Aorta (tissue), 5 donors: ENCODE data around the gene GARS1. TPM values are rescaled to one million over a fixed set of nuclear protein-coding genes. Genes with fewer than 3 reads are reported as not detected.
A peak's percentile ranks its signal among the peaks of the same experiment; 100 is the strongest.

Experiments used
- ATAC-seq: fragments of 200-7000 bp; cut with Tn5 transposase; one replicate; pipeline ENCODE4 v1.9.1; 2022; ENCODE audit warnings: moderate library complexity; ENCODE audit not compliant: low FRiP score
- DNase-seq, 2 donors: peaks; one replicate each; pipeline ENCODE4 v3.0.0-alpha.2; 2020
- H3K27ac ChIP-seq, 2 donors: one replicate each; pipeline ENCODE4 v1.5.1; 2013; ENCODE audit warnings: low read length in 2 of 2, mild to moderate bottlenecking in 2 of 2, moderate library complexity in 2 of 2, control low read depth in 1 of 2, inconsistent platforms in 1 of 2, low read depth in 1 of 2
- H3K27me3 ChIP-seq, 2 donors: one replicate each; pipeline ENCODE4 v1.6.1; 2013; ENCODE audit warnings: control low read depth in 1 of 2, low read length in 1 of 2, mild to moderate bottlenecking in 1 of 2, moderate library complexity in 1 of 2; ENCODE audit not compliant: insufficient read depth in 2 of 2, control insufficient read depth in 1 of 2
- H3K36me3 ChIP-seq, 2 donors: one replicate each; pipeline ENCODE4 v1.6.1; 2013; ENCODE audit warnings: control low read depth in 1 of 2, low read length in 1 of 2, mild to moderate bottlenecking in 1 of 2; ENCODE audit not compliant: insufficient read depth in 2 of 2, control insufficient read depth in 1 of 2
- H3K4me1 ChIP-seq, 2 donors: one replicate each; pipeline ENCODE4 v1.6.1; 2013; ENCODE audit warnings: low read length in 2 of 2, control low read depth in 1 of 2, mild to moderate bottlenecking in 1 of 2, moderate library complexity in 1 of 2; ENCODE audit not compliant: insufficient read depth in 2 of 2, control insufficient read depth in 1 of 2
- H3K4me3 ChIP-seq, 2 donors: one replicate each; pipeline ENCODE4 v1.5.1; 2013; ENCODE audit warnings: low read length in 2 of 2, control low read depth in 1 of 2, mild to moderate bottlenecking in 1 of 2
- H3K9me3 ChIP-seq: one replicate; pipeline ENCODE4 v1.6.1; 2013; ENCODE audit warnings: mild to moderate bottlenecking, low read length; ENCODE audit not compliant: control insufficient read depth
- WGBS, 2 donors: extraction: QIAGEN DNeasy Blood & Tissue Kit; methylation state at CpG; one replicate each; pipeline ENCODE4 v1.1.7; 2013; 5-methylcytosine and 5-hydroxymethylcytosine counted together
- intact Hi-C, 2 donors: fragments of 100-400 bp; cut with DNase I; formaldehyde crosslinking; loops; one replicate each; pipeline versions ENCODE4 v1.14.2 to v1.15.0; 2022
- polyA plus RNA-seq, 2 donors: library from polyadenylated mRNA; stranded (reverse); fragments of 200-250 nt; gene quantifications; one replicate each; pipeline ENCODE4 v1.2.3, GENCODE V29; 2013
- total RNA-seq, 2 donors: library from RNA; stranded (reverse); fragmentation: NEBNext Ultra II Directional; extraction: Animal tissue kit (Norgen Biotek cat#: 25700); gene quantifications; one replicate each; pipeline ENCODE4 v1.2.1, GENCODE V29; 2021
- donor health status: healthy with polysubstance abuse.
- donor health status: Bipolar disorder and iron deficiency.
- donor health status: DM: no; HTN: no; CAD: no.
- donor health status: DM: no; HTN: no; CAD: no.
- donor health status: DM: yes; HTN: yes; CAD: no.

GARS1 gene
- total and polyA plus RNA-seq, 4 donors, result 33.2 to 73.8 (median 47.1) TPM

DNA sequence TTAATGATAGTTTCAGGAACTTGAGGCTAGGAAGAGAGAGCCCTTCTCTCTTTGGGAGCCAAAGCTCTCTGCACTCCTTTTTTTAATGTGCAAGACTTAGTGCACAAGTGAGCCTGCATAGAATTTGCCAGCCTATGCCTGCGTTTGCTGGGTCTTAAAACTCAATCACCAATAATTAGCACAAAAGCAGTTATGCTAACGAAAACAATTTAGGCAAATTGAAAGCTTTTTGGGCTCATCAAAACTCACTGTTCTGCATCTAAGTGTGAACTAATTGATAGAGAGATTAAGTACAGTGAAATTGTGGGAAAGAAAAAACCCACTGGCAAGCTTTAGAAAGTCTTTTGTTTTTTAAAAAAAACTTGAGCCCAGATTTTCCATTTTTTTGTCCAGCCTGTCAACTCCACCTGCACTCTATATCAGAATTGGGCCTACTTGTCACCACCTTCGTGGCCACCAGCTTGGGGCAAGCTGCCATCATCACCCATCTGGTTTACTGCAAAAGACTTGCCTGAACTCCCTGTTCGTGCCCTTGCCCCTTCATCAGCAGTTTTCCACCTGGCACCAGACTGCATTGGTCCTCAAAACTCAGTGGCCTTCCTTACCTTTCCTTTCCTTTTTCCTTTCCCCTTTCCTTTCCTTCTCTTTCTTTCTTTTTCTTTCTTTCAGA lies 49.7 kb downstream of the GARS1 start:
- 86 to 87% methylated on average over 4 of the region's 4 CpGs for WGBS, 2 donors
- H3K4me1 ChIP-seq, result no peaks in the 10 kb centered on the region
- intact Hi-C loops, result loop anchor here in 1 of 2 donors (10.0 kb wide), 1 partner anchor 90 kb away; no protein-coding TSS in a partner anchor
- DNase-seq (no peak), ATAC-seq (no peak)
- H3K4me3 ChIP-seq, result no peak overlapping the region
- H3K36me3 ChIP-seq, result no peaks in the 10 kb centered on the region
- H3K27me3 ChIP-seq, result no peaks in the 10 kb centered on the region
- no peak overlapping the region for H3K27ac ChIP-seq
- H3K9me3 ChIP-seq, result no peaks in the 10 kb centered on the region

GRCh38 chr7:30645661-30646060 lies 51.0 kb downstream of the GARS1 start:
- DNase-seq, result no peak
- no peaks in the 10 kb centered on the region for H3K27me3 ChIP-seq
- H3K27ac ChIP-seq, result no peak overlapping the region
- intact Hi-C loops, result loop anchor here in 1 of 2 donors (10.0 kb wide), 1 partner anchor 89 kb away; no protein-coding TSS in a partner anchor
- ATAC-seq, result no peak
- 26% methylated on average over 3 of the region's 3 CpGs for WGBS, 2 donors
- H3K4me1 ChIP-seq, result no peaks in the 10 kb centered on the region
- H3K9me3 ChIP-seq, result no peaks in the 10 kb centered on the region
- no peak overlapping the region for H3K4me3 ChIP-seq
- H3K36me3 ChIP-seq, result no peaks in the 10 kb centered on the region

DNA sequence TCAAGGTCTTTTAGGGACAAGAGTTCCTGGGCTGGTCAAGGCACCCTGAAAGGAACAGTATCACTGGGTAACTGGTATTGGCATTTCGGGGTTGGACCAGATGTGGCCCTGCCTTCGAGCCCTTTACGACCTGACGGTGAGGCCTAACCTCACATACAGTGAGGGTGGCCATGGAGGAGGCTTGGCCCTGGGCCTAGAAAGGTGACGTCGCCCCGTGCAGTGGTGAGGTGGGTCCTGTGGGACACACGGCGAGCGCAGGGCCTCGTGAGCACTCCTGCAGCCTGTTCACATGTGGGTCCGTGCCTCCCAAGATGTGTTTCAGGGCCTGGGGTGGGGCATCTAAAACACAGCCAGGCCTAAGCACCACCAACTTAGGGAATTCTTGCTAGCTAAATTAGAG lies 51.5 kb downstream of the GARS1 start:
- WGBS, 2 donors, result 89 to 94% methylated on average over 12 of the region's 12 CpGs
- Histone ChIP-seq H3K27me3 (no peaks in the 10 kb centered on the region), H3K9me3 (no peaks in the 10 kb centered on the region), H3K4me3 (no peak overlapping the region), H3K27ac (no peak overlapping the region), H3K36me3 (no peaks in the 10 kb centered on the region), H3K4me1 (no peaks in the 10 kb centered on the region)
- intact Hi-C loops, result loop anchor here in 1 of 2 donors (10.0 kb wide), 1 partner anchor 89 kb away; no protein-coding TSS in a partner anchor
- DNase-seq, result peak in 1 of 2 donors; percentile 58
- no peak for ATAC-seq

DNA sequence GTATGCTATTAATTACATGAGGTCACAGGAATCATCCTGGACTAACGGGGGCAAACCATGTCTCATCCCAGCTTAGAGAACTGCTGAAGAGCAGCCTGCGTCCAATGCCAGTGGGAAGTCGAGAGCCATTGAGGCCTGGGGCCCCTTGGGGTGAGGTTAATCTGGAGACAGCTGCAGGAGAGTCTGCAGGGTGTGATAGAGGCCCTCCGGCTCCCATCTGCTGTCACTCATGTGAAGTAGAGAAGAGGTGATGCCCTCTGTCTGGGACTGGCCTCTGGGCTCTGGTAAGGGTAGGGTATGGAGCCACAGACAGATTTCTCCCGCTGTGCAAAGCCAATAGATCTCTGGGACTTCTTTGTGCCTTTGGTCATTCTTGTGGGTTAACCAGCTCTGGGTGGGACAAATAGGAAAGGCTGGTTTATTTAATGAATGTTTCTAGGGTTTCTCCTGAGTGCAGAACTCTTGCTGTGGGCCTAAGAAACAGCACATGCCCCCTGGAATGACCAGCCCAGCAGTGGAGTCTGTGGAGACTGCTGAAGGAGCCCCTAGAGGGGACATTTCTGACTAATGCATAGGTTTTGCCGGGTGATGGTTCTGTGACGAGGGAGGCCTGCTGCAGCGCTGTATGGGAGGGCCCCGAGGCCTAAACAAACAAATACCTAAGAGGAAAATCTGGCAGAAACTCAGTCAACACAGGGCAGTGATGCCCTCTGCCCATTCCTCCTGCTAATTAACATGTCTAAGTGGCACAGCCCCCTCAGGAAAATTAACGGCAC lies 53.1 kb downstream of the GARS1 start:
- 87 to 88% methylated on average over 10 of the region's 10 CpGs for WGBS, 2 donors
- Histone ChIP-seq H3K27me3 (no peaks in the 10 kb centered on the region), H3K27ac (no peak overlapping the region), H3K36me3 (no peaks in the 10 kb centered on the region), H3K4me1 (no peaks in the 10 kb centered on the region), H3K9me3 (no peaks in the 10 kb centered on the region), H3K4me3 (no peak overlapping the region)
- DNase-seq (peak in 1 of 2 donors; percentile 38), ATAC-seq (no peak)
- intact Hi-C loops, result loop anchor here in 1 of 2 donors (10.0 kb wide), 1 partner anchor 87 kb away; no protein-coding TSS in a partner anchor

DNA sequence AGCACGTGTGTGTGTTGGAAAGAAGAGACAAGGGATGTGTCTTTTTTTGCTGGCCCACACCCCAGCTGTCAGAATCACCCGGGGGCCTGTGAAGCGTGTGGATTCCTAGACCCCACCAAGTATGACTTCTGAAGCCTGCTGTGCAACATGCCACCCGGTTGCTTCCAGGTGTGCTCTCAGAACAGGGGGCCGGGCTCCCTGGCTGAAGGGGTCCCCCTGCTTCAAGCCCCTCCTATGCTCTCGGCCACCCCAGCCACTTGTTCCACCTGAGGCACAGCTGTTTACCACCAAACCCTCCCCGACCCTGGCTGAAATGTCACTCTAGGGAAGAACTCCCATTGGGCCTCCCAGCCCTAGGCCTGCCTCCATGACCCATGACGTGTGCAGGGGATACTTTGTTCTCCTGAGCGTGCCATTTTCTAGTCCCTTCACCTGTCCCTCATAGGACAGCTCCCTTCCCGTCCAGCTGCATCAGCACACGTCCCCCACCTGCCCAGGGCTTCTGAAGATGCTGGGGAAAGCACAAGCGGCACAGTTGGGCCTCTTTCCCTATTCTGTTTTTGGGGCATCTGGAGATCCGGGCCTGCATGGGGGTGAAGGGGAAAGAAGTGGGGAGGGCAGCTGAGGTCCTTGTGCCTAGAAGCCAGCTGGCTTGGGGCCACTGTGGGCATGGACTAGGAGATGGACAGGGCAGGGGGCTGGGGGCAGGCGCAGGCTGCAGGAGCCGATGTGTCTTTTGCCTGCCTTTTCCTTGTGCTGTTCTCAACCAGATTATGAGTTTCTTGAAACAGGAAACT lies 54.3 kb downstream of the GARS1 start:
- ATAC-seq (no peak), DNase-seq (no peak)

DNA sequence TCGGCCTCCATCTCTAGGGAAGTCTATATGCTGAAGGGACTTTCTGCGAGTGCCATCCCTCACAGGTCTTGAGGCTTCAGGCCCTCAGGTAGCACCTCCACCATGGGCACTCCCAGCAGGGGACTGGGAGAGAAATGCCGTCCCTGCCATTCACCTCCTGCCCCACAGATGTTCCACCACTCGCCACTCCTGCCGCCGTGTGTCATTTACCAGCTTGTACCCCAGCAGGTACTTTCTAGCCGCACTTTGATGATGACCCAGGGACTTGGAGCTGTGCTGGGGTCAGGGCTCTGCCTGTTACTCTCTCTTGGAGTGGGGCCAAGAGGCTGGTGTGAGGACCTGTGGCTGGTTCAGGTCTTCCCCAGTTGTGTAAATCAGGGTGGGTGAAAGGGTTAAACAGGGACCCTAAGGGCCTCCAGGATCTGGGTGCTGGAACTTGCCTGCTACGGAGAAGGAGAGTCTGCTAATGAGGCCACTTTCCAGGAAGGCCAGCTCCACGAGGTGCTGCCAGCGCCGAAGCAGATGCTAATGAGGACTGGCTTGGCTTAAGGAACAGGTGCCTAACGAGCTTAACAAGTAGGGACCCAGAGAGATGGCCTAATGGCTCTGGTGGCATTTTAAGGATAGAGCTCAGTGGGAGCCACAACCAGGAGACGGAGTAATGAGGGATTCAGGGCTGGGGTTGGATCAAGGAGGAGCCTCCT lies 55.2 kb downstream of the GARS1 start:
- intact Hi-C loops, result loop anchor here in 1 of 2 donors (10.0 kb wide), 1 partner anchor 85 kb away; no protein-coding TSS in a partner anchor
- H3K27me3 ChIP-seq, result no peaks in the 10 kb centered on the region
- no peaks in the 10 kb centered on the region for H3K9me3 ChIP-seq
- H3K4me1 ChIP-seq, result no peaks in the 10 kb centered on the region
- H3K27ac ChIP-seq, result no peak overlapping the region
- ATAC-seq (no peak), DNase-seq (no peak)
- 91% methylated on average over 13 of the region's 13 CpGs for WGBS, 2 donors
- no peaks in the 10 kb centered on the region for H3K36me3 ChIP-seq
- H3K4me3 ChIP-seq, result no peak overlapping the region

More for the DNA sequence above, 54.3 kb downstream of the GARS1 start:
- Histone ChIP-seq H3K4me1 (no peaks in the 10 kb centered on the region), H3K36me3 (no peaks in the 10 kb centered on the region), H3K27ac (no peak overlapping the region), H3K27me3 (no peaks in the 10 kb centered on the region), H3K4me3 (no peak overlapping the region), H3K9me3 (no peaks in the 10 kb centered on the region)
- intact Hi-C loops, result loop anchor here in 1 of 2 donors (10.0 kb wide), 1 partner anchor 86 kb away; no protein-coding TSS in a partner anchor
- 90 to 92% methylated on average over 15 of the region's 15 CpGs for WGBS, 2 donors

GRCh38 chr7:30650421-30650808 lies 55.7 kb downstream of the GARS1 start:
- no peak for DNase-seq
- H3K36me3 ChIP-seq, result no peaks in the 10 kb centered on the region
- intact Hi-C loops, result no loop called here
- H3K9me3 ChIP-seq, result no peaks in the 10 kb centered on the region
- H3K27me3 ChIP-seq, result no peaks in the 10 kb centered on the region
- WGBS, 2 donors, result 87 to 91% methylated on average over 7 of the region's 7 CpGs
- H3K4me1 ChIP-seq, result no peaks in the 10 kb centered on the region
- H3K27ac ChIP-seq, result no peak overlapping the region
- ATAC-seq, result no peak
- H3K4me3 ChIP-seq, result no peak overlapping the region

DNA sequence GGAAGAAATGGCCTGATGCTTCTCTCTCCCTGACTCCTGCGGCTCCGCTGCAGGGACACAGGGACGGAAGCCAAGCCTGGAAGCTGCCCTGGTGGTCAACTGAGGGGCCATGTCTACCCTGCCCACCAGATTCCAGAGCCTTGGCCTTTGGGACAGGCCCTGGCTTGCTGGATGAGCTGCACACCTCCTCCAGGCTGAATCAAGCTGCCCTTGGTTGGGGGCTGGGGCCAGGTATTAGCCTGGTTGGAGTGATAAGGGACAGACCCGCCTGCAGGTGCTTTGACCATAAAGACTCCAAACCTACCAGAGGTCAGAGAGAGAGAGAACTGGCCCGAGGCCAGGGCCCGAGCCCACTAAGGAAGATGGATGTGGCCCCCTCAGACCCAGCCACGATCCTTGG lies 57.5 kb downstream of the GARS1 start:
- no peak for DNase-seq
- intact Hi-C loops, result no loop called here
- ATAC-seq, result no peak
- Histone ChIP-seq H3K27ac (no peak overlapping the region), H3K36me3 (no peaks in the 10 kb centered on the region), H3K4me3 (no peak overlapping the region), H3K27me3 (no peaks in the 10 kb centered on the region), H3K4me1 (no peaks in the 10 kb centered on the region), H3K9me3 (no peaks in the 10 kb centered on the region)
- 86 to 90% methylated on average over 7 of the region's 7 CpGs for WGBS, 2 donors
